Measurements from ENCODE around the gene CCSER1.
"Not testable (repeated sequence)": the region's sequence is repeated elsewhere in the genome, so short reads cannot be mapped to it uniquely, and the experiment has no call there.

Gene CCSER1

GRCh38 chr4:90840828-90841227 is 713.6 kb downstream of the CCSER1 start:
- no peak for DNase-seq (ENCODE audit: low read depth)

- no peak for DNase-seq (ENCODE audit: low read depth)
Measured at GRCh38 chr4:90841676-90842075, 714.5 kb downstream of the CCSER1 start.

DNA sequence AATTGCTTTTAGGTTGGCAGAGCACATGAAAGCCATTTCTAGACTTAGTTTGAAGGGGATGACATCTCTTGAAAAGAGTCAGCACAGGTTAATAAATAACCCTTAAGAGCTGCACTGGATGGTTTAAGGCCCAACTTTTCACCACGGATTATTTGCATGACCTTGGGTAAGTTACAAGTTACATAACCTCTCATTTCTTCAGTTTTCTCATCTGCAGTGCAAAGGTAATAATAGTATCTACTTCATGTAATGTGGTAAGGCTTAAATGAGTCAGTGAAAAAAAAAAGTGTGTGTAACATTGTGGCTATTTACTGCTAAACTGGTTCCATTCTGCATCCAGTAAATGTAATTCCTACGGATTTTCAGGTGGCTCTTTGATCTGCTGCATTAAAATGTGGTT is 715.8 kb downstream of the CCSER1 start:
- DNase-seq (ENCODE audit: low read depth) = no peak

- no peak for DNase-seq (ENCODE audit: low read depth)
Measured at GRCh38 chr4:90844241-90844640, 717.0 kb downstream of the CCSER1 start.

DNA sequence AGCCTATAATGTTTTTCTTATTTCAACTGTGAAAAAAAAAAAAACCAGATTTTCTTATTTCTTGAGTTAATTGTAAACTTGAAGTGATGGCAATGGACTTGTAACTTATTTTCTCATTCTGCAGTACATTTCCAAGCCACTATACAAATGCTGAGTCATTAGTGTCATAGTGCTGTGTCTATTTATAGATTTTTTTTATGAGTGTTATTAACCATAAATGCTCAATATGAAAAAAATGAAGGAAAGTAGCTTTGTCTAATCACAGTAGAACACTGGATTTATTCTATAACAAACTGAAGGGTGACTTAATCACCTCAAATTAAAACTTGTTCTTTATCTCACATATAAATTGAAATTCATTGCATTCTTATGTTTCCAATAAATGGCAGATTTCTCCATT is 718.6 kb downstream of the CCSER1 start:
- DNase-seq (ENCODE audit: low read depth) = no peak

DNA sequence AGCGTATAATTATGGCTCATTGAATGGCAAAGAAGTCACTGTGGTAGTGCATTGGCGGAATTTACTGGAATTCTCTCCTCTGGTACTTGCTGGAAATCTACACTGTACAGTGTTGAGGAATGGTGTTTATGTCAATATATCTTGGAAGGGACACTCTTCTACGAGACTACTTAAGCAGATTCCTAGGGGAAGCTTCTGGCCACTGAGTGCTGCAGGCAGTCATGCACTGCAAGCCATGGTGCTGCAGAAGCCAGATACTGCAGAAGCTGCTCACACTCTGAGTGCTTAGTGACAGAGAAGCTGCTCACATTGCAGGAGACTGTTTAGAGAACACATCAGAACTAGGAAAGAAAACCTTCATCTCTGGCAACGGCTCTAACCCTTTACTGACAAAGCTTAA is 725.0 kb downstream of the CCSER1 start:
- DNase-seq (ENCODE audit: low read depth) = no peak

GRCh38 chr4:90855111-90855510 is 727.9 kb downstream of the CCSER1 start:
- DNase-seq (ENCODE audit: low read depth) = no peak

- no peak for DNase-seq (ENCODE audit: low read depth)
Measured at GRCh38 chr4:90857081-90857820, 730.1 kb downstream of the CCSER1 start.

- DNase-seq (ENCODE audit: low read depth) = no peak
Measured at GRCh38 chr4:90875791-90876190, 748.6 kb downstream of the CCSER1 start.

DNA sequence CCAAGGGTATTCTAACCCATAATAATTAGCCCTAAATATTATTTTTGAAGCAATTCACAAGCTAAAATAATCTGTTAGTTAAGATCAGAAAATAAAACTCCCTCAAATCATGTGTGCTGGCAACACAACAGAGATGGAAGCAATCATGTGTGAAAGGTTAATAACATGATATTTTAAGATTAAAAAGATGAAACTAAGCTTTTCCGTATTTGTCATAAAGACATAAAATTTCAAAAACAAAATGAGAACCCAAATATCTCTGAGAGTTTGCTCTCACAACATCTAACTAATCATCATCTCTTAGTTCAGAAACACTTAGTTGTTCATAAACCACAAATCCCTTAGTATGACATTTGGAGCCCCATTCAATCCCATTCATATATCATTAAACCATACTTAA is 749.1 kb downstream of the CCSER1 start:
- no peak for DNase-seq (ENCODE audit: low read depth)

DNA sequence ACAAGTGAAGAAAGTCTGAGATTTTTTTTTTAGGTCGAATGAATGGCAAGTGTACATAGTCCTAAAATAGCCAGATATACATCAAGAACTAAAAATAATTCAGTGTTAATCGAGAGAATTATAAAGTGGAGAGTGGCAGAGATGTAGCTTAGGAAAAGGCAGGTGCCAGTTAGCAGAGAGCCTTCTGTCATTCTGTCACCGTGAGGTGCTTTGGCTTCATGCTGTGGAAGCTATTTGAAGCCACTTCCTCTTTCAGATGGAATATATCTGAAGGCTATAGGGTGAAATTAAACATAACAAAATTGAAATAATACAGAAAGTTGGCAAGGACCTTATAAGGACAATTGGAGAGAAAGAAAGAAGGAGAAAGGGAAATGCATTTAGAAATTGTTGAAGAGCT is 756.3 kb downstream of the CCSER1 start:
- DNase-seq (ENCODE audit: low read depth) = no peak

GRCh38 chr4:90888571-90888970 is 761.4 kb downstream of the CCSER1 start:
- DNase-seq (ENCODE audit: low read depth) = no peak

DNA sequence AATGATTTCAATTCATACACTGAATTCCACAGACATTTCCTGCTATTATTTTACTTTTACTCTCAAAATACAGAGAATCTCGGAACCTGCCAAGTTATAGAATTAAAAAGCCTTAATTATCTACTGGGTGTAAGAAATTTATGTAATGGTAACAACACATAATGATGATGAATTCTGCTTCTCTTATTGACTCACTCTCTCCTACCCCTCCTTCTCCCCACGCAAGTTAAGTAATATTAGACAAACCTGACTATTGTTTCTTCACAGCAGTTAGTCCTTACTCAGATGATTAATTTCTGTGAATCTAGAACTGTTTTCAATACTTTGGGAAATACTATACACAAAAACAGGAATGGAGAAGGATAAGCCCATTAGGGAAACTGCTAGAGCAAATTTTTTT is 762.0 kb downstream of the CCSER1 start:
- no peak for DNase-seq (ENCODE audit: low read depth)

GRCh38 chr4:90903413-90903812 is 776.2 kb downstream of the CCSER1 start:
- not testable (repeated sequence) for DNase-seq (ENCODE audit: low read depth)

GRCh38 chr4:90904021-90904420 is 776.8 kb downstream of the CCSER1 start:
- no peak for DNase-seq (ENCODE audit: low read depth)

GRCh38 chr4:90906239-90906638 is 779.0 kb downstream of the CCSER1 start:
- no peak for DNase-seq (ENCODE audit: low read depth)

- not testable (repeated sequence) for DNase-seq (ENCODE audit: low read depth)
Measured at GRCh38 chr4:90911724-90912434, 784.7 kb downstream of the CCSER1 start.

GRCh38 chr4:90922174-90922573 is 795.0 kb downstream of the CCSER1 start:
- DNase-seq (ENCODE audit: low read depth) = no peak

- no peak for DNase-seq (ENCODE audit: low read depth)
Measured at GRCh38 chr4:90926957-90927356, 799.8 kb downstream of the CCSER1 start.

GRCh38 chr4:90943311-90943710 is 816.1 kb downstream of the CCSER1 start:
- DNase-seq (ENCODE audit: low read depth) = no peak

- DNase-seq (ENCODE audit: low read depth) = no peak
Measured at GRCh38 chr4:90946945-90947344, 819.8 kb downstream of the CCSER1 start.

DNA sequence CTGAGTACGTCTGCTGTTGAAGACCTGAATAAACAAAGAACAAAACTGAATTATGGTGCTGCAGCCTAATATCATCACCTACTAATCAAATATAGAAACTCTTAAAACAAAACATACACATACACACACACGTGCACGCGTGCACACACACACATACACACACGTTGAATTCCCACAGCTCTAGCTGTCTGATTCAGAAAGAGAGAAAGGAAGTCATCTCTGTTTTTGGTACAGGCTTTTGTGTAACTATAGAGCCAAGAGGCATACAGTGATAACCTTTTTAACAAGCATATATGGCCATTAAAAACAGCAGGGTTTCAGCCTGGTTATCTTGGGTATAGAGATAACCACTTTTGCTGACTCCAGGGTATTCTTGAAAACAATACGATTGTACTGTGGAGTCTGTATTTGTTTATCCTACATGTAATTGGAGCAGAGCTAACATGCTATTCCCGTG is 823.2 kb downstream of the CCSER1 start:
- no peak for DNase-seq (ENCODE audit: low read depth)

- no peak for DNase-seq (ENCODE audit: low read depth)
Measured at GRCh38 chr4:90951037-90951436, 823.8 kb downstream of the CCSER1 start.
